Natural killer cell (primary cell): ENCODE data around the gene CAB39. TPM values are rescaled to one million over a fixed set of nuclear protein-coding genes. Genes with fewer than 3 reads are reported as not detected.

Experiments used
- ATAC-seq, 3 donors: fragments of 150-1000 bp in 2 of 3; fragments of 200-7000 bp in 1 of 3; cut with Tn5 transposase; 1 replicate in 1 of 3; 2 replicates in 2 of 3; pipeline ENCODE4 v1.10.0; 2021; ENCODE audit warnings: mild to moderate bottlenecking in 2 of 3, moderate library complexity in 2 of 3
- DNase-seq, 2 donors: peaks; one replicate each; pipeline versions ENCODE4 v3.0.0 to v3.0.0-alpha.2; 2013 to 2021; ENCODE audit warnings: mixed read lengths in 1 of 2
- H3K27ac ChIP-seq: one replicate; pipeline ENCODE4 v1.5.1; 2013; ENCODE audit warnings: mild to moderate bottlenecking, low read length
- H3K27me3 ChIP-seq: one replicate; pipeline ENCODE4 v1.6.1; 2013; ENCODE audit warnings: low read length; ENCODE audit not compliant: control insufficient read depth, insufficient read depth
- H3K36me3 ChIP-seq: one replicate; pipeline ENCODE4 v1.6.1; 2013; ENCODE audit warnings: low read length; ENCODE audit not compliant: control insufficient read depth, insufficient read depth
- H3K4me1 ChIP-seq: one replicate; pipeline ENCODE4 v1.6.1; 2013; ENCODE audit warnings: low read length; ENCODE audit not compliant: control insufficient read depth, insufficient read depth
- H3K4me3 ChIP-seq: one replicate; pipeline ENCODE4 v1.5.1; 2013; ENCODE audit warnings: low read length
- H3K9me3 ChIP-seq: one replicate; pipeline ENCODE4 v1.6.1; 2013; ENCODE audit warnings: low read length; ENCODE audit not compliant: control insufficient read depth, insufficient read depth
- H3K27ac Mint-ChIP-seq, 2 donors: one replicate each; pipeline ENCODE4 v1.8.0; 2022; ENCODE audit warnings: mild to moderate bottlenecking in 2 of 2, mixed read lengths in 2 of 2, moderate library complexity in 1 of 2
- H3K27me3 Mint-ChIP-seq, 2 donors: one replicate each; pipeline ENCODE4 v1.8.0; 2022; ENCODE audit warnings: low read depth in 2 of 2, mixed read lengths in 2 of 2
- H3K36me3 Mint-ChIP-seq: one replicate; pipeline ENCODE4 v1.8.0; 2022; ENCODE audit warnings: mixed read lengths
- H3K4me1 Mint-ChIP-seq, 2 donors: one replicate each; pipeline ENCODE4 v1.8.0; 2022; ENCODE audit warnings: mixed read lengths in 2 of 2
- H3K4me3 Mint-ChIP-seq: one replicate; pipeline ENCODE4 v1.8.0; 2022; ENCODE audit warnings: mild to moderate bottlenecking, moderate library complexity, mixed read lengths
- H3K9me3 Mint-ChIP-seq, 2 donors: one replicate each; pipeline ENCODE4 v1.8.0; 2022; ENCODE audit warnings: mixed read lengths in 2 of 2
- WGBS: methylation state at CpG from one replicate; pipeline ENCODE4 v1.1.7; 2013; ENCODE audit warnings: missing lambda C conversion rate; ENCODE audit not compliant: insufficient coverage; 5-methylcytosine and 5-hydroxymethylcytosine counted together
- intact Hi-C: fragments of 100-400 bp; cut with micrococcal nuclease; formaldehyde crosslinking; loops from one replicate; pipeline ENCODE4 v1.14.2; 2022
- total RNA-seq, 4 donors: library from RNA; stranded (reverse); fragments of 120-200 nt in 1 of 4; gene quantifications; one replicate each; pipeline versions ENCODE4 v1.2.3 to v1.2.4, GENCODE V29; 2013 to 2022
- TF ChIP-seq, protein P1 (sequence below): fragments of 200-600 bp; IDR thresholded peaks from one replicate; pipeline ENCODE4 v1.8.0; 2022; ENCODE audit warnings: antibody characterized with exemption

The CAB39 gene
- total RNA-seq, 3 donors from 2014 or later (not counting 1 experiment from before 2014, with no cell fraction given) = 75.4 to 96.5 (median 90.5) TPM

GRCh38 chr2:230688490-230688889 lies 24.2 kb upstream of the CAB39 start:
- Histone ChIP-seq H3K9me3 (no peaks in the 10 kb centered on the region), H3K4me1 (no peaks in the 10 kb centered on the region), H3K4me3 (no peak overlapping the region), H3K27me3 (no peaks in the 10 kb centered on the region), H3K36me3 (no peaks in the 10 kb centered on the region), H3K27ac (no peak overlapping the region)
- ATAC-seq = no peak
- no CpG with 5 or more reads among the region's 2 CpGs for WGBS
- no peak overlapping the region for H3K27ac Mint-ChIP-seq
- H3K27me3 Mint-ChIP-seq = peaks cover 0 to 10% of the 10 kb centered on the region in 2 donors
- H3K36me3 Mint-ChIP-seq = no peaks in the 10 kb centered on the region
- no peak for DNase-seq
- no peaks in the 10 kb centered on the region for H3K9me3 Mint-ChIP-seq
- peaks cover 0 to 5% of the 10 kb centered on the region in 2 donors for H3K4me1 Mint-ChIP-seq
- no peak overlapping the region for H3K4me3 Mint-ChIP-seq
- intact Hi-C loops = no loop called here
- TF ChIP-seq, protein P1, sequence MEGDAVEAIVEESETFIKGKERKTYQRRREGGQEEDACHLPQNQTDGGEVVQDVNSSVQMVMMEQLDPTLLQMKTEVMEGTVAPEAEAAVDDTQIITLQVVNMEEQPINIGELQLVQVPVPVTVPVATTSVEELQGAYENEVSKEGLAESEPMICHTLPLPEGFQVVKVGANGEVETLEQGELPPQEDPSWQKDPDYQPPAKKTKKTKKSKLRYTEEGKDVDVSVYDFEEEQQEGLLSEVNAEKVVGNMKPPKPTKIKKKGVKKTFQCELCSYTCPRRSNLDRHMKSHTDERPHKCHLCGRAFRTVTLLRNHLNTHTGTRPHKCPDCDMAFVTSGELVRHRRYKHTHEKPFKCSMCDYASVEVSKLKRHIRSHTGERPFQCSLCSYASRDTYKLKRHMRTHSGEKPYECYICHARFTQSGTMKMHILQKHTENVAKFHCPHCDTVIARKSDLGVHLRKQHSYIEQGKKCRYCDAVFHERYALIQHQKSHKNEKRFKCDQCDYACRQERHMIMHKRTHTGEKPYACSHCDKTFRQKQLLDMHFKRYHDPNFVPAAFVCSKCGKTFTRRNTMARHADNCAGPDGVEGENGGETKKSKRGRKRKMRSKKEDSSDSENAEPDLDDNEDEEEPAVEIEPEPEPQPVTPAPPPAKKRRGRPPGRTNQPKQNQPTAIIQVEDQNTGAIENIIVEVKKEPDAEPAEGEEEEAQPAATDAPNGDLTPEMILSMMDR = no peak

DNA sequence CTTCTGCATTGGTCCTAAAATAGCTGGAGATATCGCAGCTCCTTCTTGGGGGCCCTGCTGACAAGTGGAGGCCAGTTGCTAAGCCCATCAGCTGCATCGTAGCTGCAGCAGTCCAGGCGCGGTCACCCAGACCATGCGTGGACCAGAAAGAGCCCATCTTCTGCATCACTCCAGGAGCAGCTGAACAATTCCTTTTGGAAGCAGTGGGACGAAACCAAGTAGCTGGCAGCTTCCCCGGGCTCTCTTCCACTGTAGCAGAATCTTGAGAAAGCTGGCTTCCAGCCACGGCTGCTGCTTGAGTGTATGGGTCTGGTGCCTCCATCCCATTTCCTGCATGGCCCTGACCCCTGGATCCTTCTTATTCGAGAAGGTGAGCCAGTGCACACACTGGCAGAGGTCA lies 22.2 kb upstream of the CAB39 start:
- Mint-ChIP-seq H3K36me3 (no peaks in the 10 kb centered on the region), H3K4me1 (peaks cover 0 to 6% of the 10 kb centered on the region in 2 donors), H3K9me3 (no peaks in the 10 kb centered on the region), H3K27ac (no peak overlapping the region), H3K27me3 (peaks cover 0 to 5% of the 10 kb centered on the region in 2 donors), H3K4me3 (no peak overlapping the region)
- TF ChIP-seq, protein P1 = no peak
- Histone ChIP-seq H3K4me3 (no peak overlapping the region), H3K4me1 (no peaks in the 10 kb centered on the region), H3K27me3 (no peaks in the 10 kb centered on the region), H3K36me3 (no peaks in the 10 kb centered on the region), H3K9me3 (no peaks in the 10 kb centered on the region), H3K27ac (no peak overlapping the region)
- intact Hi-C loops = no loop called here
- no peak for DNase-seq
- WGBS = 98% methylated on average over 9 of the region's 9 CpGs
- no peak for ATAC-seq

DNA sequence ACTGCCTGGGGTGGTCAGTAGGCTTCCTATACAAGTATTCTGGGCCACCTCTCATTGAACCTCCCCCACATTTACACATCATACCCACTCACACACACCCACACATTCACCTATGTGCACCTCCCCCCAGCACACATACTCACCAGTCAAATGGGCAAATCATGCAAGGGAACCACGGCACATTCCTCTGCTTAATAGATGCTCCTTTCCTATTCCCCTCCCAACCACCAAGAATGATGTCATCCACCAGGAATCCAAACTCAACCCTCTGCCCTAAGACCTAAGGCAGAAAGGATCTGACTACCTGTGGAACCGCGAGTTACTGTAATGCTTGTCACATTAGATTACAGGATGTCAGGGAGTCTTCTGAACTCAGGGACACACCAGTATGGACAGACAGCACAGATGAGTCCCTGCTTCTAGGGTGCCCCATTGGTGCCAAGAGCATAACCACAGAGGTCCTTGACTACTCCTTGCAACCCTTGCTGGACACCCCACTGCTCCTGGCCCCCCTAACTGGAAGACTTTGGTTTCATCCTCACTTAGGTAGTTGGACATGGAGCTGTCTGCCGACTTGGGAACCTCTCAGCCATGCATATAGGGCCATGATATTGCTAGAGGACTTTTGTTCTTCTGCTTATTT lies 21.5 kb upstream of the CAB39 start:
- no peaks in the 10 kb centered on the region for H3K4me1 ChIP-seq
- Mint-ChIP-seq H3K27ac (no peak overlapping the region), H3K4me3 (no peak overlapping the region), H3K4me1 (peaks cover 0 to 6% of the 10 kb centered on the region in 2 donors), H3K36me3 (no peaks in the 10 kb centered on the region), H3K27me3 (peaks cover 0 to 5% of the 10 kb centered on the region in 2 donors), H3K9me3 (no peaks in the 10 kb centered on the region)
- no peak overlapping the region for H3K4me3 ChIP-seq
- ATAC-seq (no peak), DNase-seq (no peak)
- H3K27ac ChIP-seq = no peak overlapping the region
- H3K36me3 ChIP-seq = no peaks in the 10 kb centered on the region
- no peaks in the 10 kb centered on the region for H3K9me3 ChIP-seq
- 95% methylated on average over 4 of the region's 4 CpGs for WGBS
- intact Hi-C loops = no loop called here
- no peaks in the 10 kb centered on the region for H3K27me3 ChIP-seq
- TF ChIP-seq, protein P1 = no peak

- Mint-ChIP-seq H3K9me3 (no peaks in the 10 kb centered on the region), H3K4me1 (peaks cover 0 to 6% of the 10 kb centered on the region in 2 donors), H3K27ac (no peak overlapping the region), H3K27me3 (no peaks in the 10 kb centered on the region), H3K4me3 (no peak overlapping the region), H3K36me3 (no peaks in the 10 kb centered on the region)
- Histone ChIP-seq H3K9me3 (no peaks in the 10 kb centered on the region), H3K27ac (no peak overlapping the region), H3K4me1 (no peaks in the 10 kb centered on the region), H3K27me3 (no peaks in the 10 kb centered on the region), H3K36me3 (no peaks in the 10 kb centered on the region), H3K4me3 (no peak overlapping the region)
- intact Hi-C loops = no loop called here
- DNase-seq = no peak
- no peak for ATAC-seq
- WGBS = 80% methylated on average over 1 of the region's 2 CpGs
- TF ChIP-seq, protein P1 = no peak
These were observed 19.9 kb upstream of the CAB39 start for GRCh38 chr2:230692760-230693159.
